Posterior cingulate gyrus (tissue), 11 donors: ENCODE data around the gene GALNTL6.
A peak's percentile ranks its signal among the peaks of the same experiment; 100 is the strongest.
"Not testable (repeated sequence)": the region's sequence is repeated elsewhere in the genome, so short reads cannot be mapped to it uniquely, and the experiment has no call there.

Experiments
- DNase-seq, 10 donors: peaks; one replicate each; pipeline versions ENCODE4 v3.0.0 to v3.0.0-alpha.2; 2020 to 2021; ENCODE audit warnings: mixed read lengths in 3 of 10
- intact Hi-C: fragments of 100-400 bp; cut with DNase I; formaldehyde crosslinking; loops from one replicate; pipeline ENCODE4 v1.15.1; 2023

Gene GALNTL6

GRCh38 chr4:172777729-172778431 is 964.7 kb downstream of the GALNTL6 start:
- intact Hi-C loops, result no loop called here
- DNase-seq, result no peak

GRCh38 chr4:172778583-172778982 is 965.4 kb downstream of the GALNTL6 start:
- DNase-seq, result no peak
- intact Hi-C loops, result no loop called here

GRCh38 chr4:172780566-172781081 is 967.4 kb downstream of the GALNTL6 start:
- intact Hi-C loops, result no loop called here

GRCh38 chr4:172785613-172786012 is 972.4 kb downstream of the GALNTL6 start:
- intact Hi-C loops, result no loop called here

More at GRCh38 chr4:172780566-172781081, 967.4 kb downstream of the GALNTL6 start:
- DNase-seq, result no peak

GRCh38 chr4:172786039-172786792 is 973.0 kb downstream of the GALNTL6 start:
- intact Hi-C loops, result no loop called here
- peak in 2 of 10 donors; percentile 48 to 68 for DNase-seq

More at GRCh38 chr4:172785613-172786012, 972.4 kb downstream of the GALNTL6 start:
- DNase-seq, result no peak

GRCh38 chr4:172787111-172787510 is 973.9 kb downstream of the GALNTL6 start:
- no peak for DNase-seq
- intact Hi-C loops, result no loop called here

GRCh38 chr4:172791841-172792240 is 978.6 kb downstream of the GALNTL6 start:
- intact Hi-C loops, result no loop called here
- DNase-seq, result no peak

- no peak for DNase-seq
- intact Hi-C loops, result no loop called here
These were observed 980.5 kb downstream of the GALNTL6 start for GRCh38 chr4:172793565-172794306.

- intact Hi-C loops, result no loop called here
- no peak for DNase-seq
These were observed 981.1 kb downstream of the GALNTL6 start for GRCh38 chr4:172794307-172794703.

GRCh38 chr4:172797281-172797680 is 984.1 kb downstream of the GALNTL6 start:
- intact Hi-C loops, result not testable (repeated sequence)
- peak in 1 of 10 donors; percentile 70 for DNase-seq

GRCh38 chr4:172802032-172802431 is 988.8 kb downstream of the GALNTL6 start:
- intact Hi-C loops, result no loop called here
- no peak for DNase-seq

- intact Hi-C loops, result no loop called here
These were observed 993.6 kb downstream of the GALNTL6 start for GRCh38 chr4:172806841-172807240.

GRCh38 chr4:172808196-172808595 is 995.0 kb downstream of the GALNTL6 start:
- DNase-seq, result no peak
- intact Hi-C loops, result no loop called here

More at GRCh38 chr4:172806841-172807240, 993.6 kb downstream of the GALNTL6 start:
- DNase-seq, result no peak

GRCh38 chr4:172809319-172809718 is 996.1 kb downstream of the GALNTL6 start:
- intact Hi-C loops, result no loop called here
- DNase-seq, result no peak

GRCh38 chr4:172813359-172813923 is 1000.2 kb downstream of the GALNTL6 start:
- intact Hi-C loops, result no loop called here
- DNase-seq, result peak in 1 of 10 donors; percentile 75

- DNase-seq, result no peak
- intact Hi-C loops, result no loop called here
These were observed 1002.4 kb downstream of the GALNTL6 start for GRCh38 chr4:172815499-172816164.

GRCh38 chr4:172818901-172819300 is 1005.7 kb downstream of the GALNTL6 start:
- DNase-seq, result no peak
- intact Hi-C loops, result no loop called here

- intact Hi-C loops, result no loop called here
- no peak for DNase-seq
These were observed 1006.1 kb downstream of the GALNTL6 start for GRCh38 chr4:172819353-172819752.

- no peak for DNase-seq
- intact Hi-C loops, result no loop called here
These were observed 1009.1 kb downstream of the GALNTL6 start for GRCh38 chr4:172822331-172822730.

GRCh38 chr4:172826346-172826745 is 1013.1 kb downstream of the GALNTL6 start:
- intact Hi-C loops, result no loop called here
- no peak for DNase-seq
